Stimulated activated CD8-positive, alpha-beta memory T cell treated with anti-CD3 and anti-CD28 coated beads, Interleukin-4, amount 100 ng/mL, for 48 hours (primary cell): ENCODE measurements around the gene KCTD7.
"Not testable (repeated sequence)": the region's sequence is repeated elsewhere in the genome, so short reads cannot be mapped to it uniquely, and the experiment has no call there.

Experiments
- DNase-seq: peaks from one replicate; pipeline ENCODE4 v3.0.0-alpha.2; 2020

KCTD7 gene

DNA sequence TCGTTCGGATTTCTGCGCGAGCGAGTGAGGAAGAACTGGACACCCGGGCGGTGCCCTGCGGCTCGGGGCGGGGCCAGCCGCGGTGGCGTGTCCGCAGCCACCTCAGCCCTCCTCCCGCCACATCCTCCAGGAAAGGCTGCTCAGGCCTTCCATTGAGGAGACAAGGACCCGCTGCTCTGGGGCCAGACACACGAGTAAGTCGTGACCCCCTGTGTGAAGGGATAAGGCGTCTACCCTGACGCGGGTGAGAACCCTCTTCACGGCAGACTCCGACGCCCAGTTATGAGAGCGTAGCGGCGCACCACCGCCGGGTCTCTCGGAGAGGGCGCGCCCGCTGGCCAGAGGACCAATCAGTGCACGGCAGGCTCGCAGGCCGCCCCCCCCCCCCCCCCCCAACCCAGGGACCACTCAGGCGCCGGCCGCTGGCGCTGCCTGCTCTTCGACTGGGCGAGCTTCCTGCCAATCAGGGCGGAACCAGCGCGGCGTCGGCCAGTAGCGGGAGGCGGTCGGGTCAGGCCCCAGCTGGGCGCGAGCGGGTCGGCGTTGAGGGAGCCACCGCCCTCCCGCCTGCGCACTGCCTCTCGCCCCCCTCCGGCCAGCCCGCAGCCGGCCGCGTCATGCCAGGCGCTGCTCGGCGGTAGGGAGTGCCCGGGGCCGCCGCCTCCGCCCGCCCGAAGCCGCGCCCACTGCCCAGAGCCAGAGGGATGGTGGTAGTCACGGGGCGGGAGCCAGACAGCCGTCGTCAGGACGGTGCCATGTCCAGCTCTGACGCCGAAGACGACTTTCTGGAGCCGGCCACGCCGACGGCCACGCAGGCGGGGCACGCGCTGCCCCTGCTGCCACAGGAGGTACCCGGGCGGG lies at the start of gene KCTD7:
Gene KCTD7 (plus strand): TSS at position 521 of the 861 bp plus-strand sequence. CDS start 184 bp downstream, at position 705.
- peak; percentile 95 for DNase-seq

DNA sequence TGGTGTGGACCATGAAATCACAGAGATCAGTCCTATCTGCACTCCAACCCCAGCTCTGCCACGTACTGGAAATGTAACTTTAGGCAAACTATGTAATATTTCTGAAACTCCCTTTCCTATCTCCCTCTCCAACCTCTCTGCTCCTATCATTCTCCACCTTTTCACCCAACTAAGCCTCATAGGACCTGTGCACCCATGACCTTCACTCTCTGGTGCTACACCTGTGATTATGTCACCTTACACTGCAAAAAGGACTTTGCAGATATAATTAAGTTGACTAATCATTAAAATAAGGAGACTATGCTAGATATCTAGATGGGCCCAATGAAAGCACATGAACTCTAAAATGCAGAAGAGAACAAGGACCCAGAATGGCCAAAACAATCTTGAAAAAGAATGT lies 48.3 kb upstream of the KCTD7 start:
- not testable (repeated sequence) for DNase-seq

DNA sequence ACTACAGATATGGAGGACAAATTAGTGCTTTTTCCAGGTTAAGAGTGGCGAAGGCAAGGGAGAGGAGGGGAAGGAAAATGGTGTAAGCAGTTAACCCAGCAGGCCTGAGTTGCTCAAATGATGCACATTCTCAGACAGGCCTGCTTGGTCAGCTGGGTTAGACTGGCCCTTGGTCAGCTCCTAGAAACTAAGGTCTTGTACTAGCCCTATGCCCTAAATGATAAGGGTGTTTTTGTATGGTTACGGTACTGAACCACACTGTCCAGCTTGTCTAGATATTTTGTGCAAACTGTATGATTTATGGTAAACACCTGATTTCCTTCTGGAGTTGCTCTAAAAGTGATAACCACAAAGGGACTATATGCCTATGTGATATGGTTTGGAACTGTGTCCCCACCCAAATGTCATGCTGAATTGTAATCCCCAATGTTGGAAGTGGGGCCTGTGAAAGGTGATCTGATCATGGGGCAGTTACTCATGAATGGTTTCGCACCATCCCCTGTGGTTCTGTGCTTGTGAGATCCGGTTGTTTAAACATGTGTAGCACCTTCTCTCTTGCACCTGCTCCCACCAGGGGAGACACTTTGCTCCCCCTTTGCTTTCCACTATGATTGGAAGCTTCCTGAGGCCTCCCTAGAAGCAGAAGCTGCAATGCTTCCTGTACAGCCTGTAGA lies 45.7 kb upstream of the KCTD7 start:
- DNase-seq: not testable (repeated sequence)

DNA sequence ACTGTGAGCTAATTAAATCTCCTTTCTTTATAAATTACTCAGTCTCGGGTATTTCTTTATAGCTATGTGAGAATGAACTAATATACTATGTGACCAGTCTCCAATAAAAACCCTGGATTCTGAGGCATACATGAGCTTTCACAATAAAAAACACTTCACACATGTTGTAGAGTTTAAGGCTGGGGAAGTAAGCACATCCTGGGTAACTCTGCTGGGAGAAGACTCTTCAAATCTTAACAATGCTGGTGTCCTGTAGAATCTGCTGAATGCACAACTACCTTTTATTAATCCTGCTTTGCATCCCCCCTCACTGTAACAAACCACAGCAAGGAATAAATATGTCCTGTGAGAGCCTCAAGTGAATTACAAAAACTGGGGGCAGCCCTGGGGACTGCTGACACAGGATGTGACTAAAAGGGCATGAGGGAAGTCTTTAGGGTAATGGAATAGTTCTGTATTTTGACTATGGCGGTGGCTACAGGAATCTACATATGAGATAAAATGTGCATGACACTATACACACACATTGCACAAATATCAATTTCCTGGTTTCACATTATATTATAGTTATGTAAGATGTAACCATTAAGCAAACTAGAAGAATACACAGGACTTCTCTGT lies 45.1 kb upstream of the KCTD7 start:
- DNase-seq: no peak

DNA sequence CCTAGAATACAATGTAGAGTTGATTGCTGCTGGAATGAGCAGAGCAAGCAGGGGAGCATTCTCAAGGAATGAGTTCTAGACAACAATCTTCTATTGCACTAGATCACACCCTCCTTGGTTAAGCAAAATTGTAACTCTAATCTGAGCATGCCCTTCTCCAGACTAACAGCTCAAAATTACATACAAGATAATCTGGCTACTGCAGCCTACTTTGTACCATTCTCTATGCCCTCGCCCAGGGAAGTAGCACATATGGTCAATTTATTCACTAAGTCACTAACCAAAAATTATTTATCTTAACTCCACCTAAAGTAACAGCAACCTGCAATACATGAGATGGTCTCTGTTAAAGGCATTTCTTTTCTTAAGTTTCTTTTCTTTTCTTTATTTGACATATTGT lies 42.5 kb upstream of the KCTD7 start:
- DNase-seq: no peak

GRCh38 chr7:66588226-66588625 lies 40.5 kb upstream of the KCTD7 start:
- DNase-seq: not testable (repeated sequence)

GRCh38 chr7:66588856-66589570 lies 39.7 kb upstream of the KCTD7 start:
- DNase-seq: not testable (repeated sequence)

DNA sequence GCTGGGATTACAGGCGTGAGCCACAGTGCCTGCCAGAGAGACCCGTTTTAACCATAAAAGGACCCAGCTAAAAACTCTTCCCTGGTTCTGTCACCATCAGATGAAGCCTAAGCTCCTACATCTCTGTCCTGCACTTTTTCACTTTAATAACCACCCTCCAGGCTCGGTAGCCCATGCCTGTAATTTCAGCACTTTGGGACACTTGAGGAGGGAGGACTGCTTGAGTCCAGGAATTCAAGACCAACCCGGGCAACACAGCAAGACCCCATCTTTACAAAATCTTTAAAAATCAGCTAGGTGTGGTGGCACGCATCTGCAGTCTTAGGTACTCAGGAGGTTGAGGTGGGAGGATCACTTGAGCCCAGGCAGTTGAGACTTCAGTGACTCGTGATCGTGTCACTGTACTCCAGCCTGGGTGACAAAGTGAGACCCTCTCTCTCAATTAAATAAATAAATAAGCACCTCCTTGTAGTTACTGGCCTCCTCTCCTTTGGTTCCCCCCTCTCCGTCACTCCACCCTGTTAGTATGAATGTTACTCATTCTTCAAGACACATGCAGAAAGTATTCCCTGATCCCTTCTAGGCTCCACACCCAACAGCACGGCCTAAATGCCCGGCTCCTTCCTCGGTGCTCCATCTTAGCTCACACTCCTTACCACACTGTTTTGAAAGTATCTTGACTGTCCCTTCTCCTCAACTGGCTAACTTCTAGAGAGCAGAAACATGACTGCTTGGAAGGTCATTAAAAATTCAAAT lies 38.2 kb upstream of the KCTD7 start:
- DNase-seq: not testable (repeated sequence)

- peak; percentile 44 for DNase-seq
Observed at GRCh38 chr7:66591058-66591798, 37.5 kb upstream of the KCTD7 start.

- DNase-seq: peak; percentile 94
Observed at GRCh38 chr7:66591799-66592596, 36.7 kb upstream of the KCTD7 start.

- peak; percentile 26 for DNase-seq
Observed at GRCh38 chr7:66592597-66593146, 36.0 kb upstream of the KCTD7 start.

DNA sequence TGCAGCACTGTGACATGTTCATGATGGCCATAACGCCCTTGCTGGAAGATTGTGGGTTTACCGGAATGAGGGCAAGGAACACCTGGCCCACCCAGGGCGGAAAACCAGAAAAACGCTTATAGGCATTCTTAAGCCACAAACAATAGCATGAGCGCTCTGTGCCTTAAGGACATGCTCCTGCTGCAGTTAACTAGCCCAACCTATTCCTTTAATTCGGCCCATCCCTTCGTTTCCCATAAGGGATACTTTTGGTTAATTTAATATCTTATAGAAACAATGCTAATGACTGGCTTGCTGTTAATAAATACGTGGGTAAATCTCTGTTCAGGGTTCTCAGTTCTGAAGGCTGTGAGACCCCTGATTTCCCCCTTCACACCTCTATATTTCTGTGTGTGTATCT lies 34.6 kb upstream of the KCTD7 start:
- not testable (repeated sequence) for DNase-seq

- DNase-seq: no peak
Observed at GRCh38 chr7:66597461-66597860, 31.2 kb upstream of the KCTD7 start.

GRCh38 chr7:66602159-66602558 lies 26.5 kb upstream of the KCTD7 start:
- DNase-seq: no peak

- no peak for DNase-seq
Observed at GRCh38 chr7:66604198-66604597, 24.5 kb upstream of the KCTD7 start.

- DNase-seq: not testable (repeated sequence)
Observed at GRCh38 chr7:66606540-66607291, 22.0 kb upstream of the KCTD7 start.

DNA sequence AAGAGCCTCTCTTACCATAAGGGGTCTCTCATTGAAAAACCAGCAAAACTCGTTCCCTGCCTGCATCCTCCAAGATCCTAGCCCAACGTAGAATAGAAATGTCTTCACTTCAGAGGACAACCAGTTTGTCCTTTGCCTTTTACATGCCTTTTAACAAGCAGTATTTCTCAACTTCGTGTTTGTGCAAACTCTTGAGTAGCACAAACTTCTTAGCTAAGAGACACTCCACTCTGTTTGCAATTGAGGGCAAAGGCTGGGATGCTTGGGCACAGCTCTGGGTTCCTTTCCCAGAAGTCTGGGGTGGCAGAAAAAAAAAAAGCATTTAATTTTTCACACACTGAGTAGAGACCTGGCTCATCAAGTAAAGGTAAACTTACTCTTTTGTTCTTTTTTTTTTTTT lies 19.5 kb upstream of the KCTD7 start:
- DNase-seq: no peak

- not testable (repeated sequence) for DNase-seq
Observed at GRCh38 chr7:66614596-66614995, 14.1 kb upstream of the KCTD7 start.

GRCh38 chr7:66615699-66616098 lies 13.0 kb upstream of the KCTD7 start:
- DNase-seq: no peak

- DNase-seq: no peak
Observed at GRCh38 chr7:66617295-66617694, 11.4 kb upstream of the KCTD7 start.
